ENCODE measurements around the gene BICD1. TPM values are rescaled to one million over a fixed set of nuclear protein-coding genes. Genes with fewer than 3 reads are reported as not detected.

Gene BICD1
- total RNA-seq, result 15.4 and 30.7 TPM in 2 replicates

DNA sequence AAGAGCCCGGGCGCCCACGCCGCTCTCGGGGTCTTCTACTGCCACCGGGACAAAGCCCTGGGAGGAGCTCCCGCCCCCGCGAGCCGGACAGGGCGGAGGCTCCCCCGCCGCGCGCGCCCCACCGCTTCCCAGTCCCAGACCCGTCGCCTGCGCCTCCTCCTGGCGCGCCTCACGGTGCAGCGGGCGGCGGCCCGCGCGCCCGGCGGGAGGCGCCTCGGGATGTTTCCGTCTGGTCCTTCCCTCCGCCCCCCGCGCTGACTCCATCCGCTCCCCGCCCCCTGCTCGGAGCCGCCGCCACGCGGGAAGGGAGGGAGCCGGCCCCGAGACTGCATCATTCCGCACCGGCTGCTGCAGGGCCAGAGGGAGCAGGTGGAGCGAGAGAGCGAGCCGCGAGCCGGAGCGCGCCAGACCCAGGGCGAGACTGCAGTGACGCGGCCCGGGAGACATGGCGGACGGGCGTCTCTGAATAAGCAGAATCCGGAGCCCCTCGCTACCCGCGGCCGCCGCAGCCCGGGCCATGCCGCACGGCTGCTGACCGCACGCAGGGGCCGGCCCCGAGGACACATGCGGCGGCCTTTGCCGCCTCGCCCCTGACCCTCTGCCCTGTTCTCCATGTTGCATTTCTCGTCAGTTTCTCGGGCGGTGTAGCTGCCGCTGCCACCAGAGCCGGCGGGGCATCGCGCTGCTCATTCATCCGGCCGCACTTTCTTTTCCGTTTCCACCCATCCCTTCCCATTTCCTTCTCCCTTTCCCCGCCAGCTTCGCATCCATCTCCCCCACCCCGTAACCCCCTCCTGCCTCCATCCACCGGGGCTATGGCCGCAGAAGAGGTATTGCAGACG lies at the start of gene BICD1:
Gene BICD1 (plus strand): TSS at position 331 of the 842 bp plus-strand sequence. CDS start 485 bp downstream, at position 816.

DNA sequence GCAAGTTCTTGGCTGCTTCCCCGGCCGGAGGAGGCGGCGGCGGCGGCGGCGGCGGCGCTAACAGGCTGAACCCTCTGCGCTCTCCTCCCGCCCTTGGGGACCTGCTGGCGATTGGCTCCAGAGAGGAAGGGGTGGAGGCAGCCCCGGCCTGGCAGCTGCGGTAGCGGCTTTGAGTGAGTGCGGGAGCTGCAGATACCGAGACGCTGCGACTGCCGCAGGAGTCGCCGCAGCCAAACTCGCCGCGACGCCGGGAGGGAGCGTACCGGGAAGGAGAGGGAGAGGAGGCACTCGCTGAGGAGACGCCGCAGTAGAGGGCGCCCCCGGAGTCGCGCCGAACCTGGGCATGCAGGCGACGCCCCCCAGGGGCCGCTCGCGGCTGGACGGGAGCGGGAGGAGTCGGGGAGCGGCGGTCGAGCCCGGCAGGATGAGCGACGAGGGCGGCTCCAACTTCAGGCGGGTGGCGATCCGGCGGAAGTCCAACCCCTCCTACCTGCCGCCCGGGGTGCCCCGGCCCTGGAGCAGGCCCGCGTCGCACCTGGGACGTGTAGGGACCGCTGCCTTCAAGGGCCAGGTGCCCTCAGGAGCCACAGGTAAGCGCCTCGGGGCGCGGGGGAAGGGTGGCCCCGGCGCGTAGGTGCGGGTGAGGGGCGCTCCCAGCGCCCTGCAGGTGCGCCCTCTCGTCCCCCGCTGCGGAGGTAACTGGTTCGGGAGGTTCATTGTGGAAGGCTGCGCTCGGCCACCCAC lies 292.9 kb downstream of the BICD1 start, which contains the start of gene FGD4:
Gene FGD4 (plus strand): TSS at position 189 of the 744 bp plus-strand sequence.

Other genes with a start within 250 kb of the BICD1 start
- 14.8 and 27.4 TPM in 2 replicates for gene RESF1, start 147.4 kb upstream of the BICD1 start, total RNA-seq